ENCODE results near the gene ITIH5.
A peak's percentile ranks its signal among the peaks of the same experiment; 100 is the strongest.

ITIH5 gene

DNA sequence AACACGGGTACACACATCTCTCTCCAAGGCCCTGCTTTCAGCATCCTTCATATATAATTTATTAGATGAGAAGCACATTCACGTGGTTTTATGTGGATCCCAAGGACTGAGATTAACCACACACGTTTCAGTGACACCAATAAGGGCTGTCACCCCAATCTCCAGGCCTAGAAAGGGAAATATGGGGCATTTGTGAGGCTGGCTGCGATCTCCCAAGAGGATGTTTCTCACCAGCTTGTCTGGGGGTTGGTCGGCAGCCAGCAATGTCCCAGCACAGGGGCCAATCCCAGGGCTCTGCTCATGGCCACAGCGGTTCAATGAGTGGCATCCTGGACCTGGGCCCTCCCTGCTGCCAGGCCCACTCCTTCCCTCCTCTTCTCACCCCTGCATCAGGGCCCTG, 115.5 kb downstream of the ITIH5 start:
- DNase-seq (ENCODE audit: low spot score) = no peak
- Histone ChIP-seq H3K27ac (peak overlapping the region in 1 of 2 donors; percentile 53), H3K4me3 (no peak overlapping the region)
- TF ChIP-seq, protein P1, sequence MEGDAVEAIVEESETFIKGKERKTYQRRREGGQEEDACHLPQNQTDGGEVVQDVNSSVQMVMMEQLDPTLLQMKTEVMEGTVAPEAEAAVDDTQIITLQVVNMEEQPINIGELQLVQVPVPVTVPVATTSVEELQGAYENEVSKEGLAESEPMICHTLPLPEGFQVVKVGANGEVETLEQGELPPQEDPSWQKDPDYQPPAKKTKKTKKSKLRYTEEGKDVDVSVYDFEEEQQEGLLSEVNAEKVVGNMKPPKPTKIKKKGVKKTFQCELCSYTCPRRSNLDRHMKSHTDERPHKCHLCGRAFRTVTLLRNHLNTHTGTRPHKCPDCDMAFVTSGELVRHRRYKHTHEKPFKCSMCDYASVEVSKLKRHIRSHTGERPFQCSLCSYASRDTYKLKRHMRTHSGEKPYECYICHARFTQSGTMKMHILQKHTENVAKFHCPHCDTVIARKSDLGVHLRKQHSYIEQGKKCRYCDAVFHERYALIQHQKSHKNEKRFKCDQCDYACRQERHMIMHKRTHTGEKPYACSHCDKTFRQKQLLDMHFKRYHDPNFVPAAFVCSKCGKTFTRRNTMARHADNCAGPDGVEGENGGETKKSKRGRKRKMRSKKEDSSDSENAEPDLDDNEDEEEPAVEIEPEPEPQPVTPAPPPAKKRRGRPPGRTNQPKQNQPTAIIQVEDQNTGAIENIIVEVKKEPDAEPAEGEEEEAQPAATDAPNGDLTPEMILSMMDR (IDR thresholded peaks at IDR 0.05) = no peak

DNA sequence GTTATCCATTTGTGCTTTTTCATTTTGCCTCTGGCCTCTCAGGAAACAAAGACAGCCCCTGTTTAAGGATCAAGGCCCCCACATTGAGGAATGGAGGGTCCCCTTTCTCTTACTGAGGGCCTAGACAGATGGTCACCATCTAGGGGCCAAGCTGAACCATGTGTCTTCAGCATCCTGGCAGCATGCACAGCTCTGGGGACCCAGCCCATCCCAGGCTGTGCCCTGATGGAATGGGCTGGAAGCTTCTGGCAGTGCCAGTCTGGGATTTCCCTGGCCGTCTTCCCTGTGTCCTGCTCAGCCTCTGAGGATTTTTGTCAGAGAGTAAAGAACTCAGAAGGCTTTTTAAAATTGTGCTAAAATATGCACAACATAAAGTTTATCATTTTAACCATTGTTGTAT, 116.8 kb downstream of the ITIH5 start:
- Histone ChIP-seq H3K4me3 (no peak overlapping the region), H3K27ac (no peak overlapping the region)
- TF ChIP-seq, protein P1 (IDR thresholded peaks at IDR 0.05) = no peak
- DNase-seq (ENCODE audit: low spot score) = no peak

DNA sequence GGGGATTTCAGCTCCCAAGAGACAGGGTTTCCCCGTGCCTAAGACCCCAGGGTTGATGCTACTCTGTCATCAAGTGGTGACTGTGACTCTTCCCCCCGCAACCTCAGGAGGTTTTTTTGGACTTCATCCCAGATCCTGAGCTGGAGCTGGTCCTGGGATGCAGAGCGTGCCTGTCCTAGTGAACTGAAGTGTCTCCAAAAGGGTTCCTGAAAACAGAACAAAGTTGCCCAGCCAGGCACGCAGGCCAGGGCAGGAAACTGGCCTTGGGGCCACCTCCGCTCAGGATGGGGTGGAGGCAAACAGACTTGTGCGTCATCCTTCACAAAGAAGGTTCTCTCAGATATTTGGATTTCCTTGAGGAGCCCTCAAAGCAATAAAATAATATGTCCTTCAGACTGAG, 118.9 kb downstream of the ITIH5 start:
- peak overlapping the region in 1 of 2 donors; percentile 16 for H3K27ac ChIP-seq
- peak; percentile 56 for DNase-seq (ENCODE audit: low spot score)
- H3K4me3 ChIP-seq = no peak overlapping the region
- TF ChIP-seq, protein P1 (IDR thresholded peaks at IDR 0.05) = no peak

DNA sequence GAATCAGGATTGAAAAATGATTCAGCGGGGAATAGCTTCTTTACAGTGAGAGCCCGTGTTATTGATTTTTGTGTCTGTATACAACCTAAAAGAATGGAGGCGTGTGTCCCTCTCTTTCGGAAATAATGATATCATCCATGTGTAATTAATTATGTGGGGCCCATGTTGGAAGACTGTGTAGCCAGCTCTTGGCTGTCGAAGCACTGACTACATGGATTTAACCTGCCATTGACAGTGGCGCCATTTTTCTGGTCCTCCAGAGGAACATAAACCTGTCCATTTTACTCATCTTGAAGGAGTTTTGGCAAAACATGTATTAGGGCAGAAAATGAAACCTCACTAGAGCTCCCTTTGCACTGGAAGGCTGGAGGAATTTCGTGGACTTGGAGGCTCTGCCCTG, 119.6 kb downstream of the ITIH5 start:
- TF ChIP-seq, protein P1 (IDR thresholded peaks at IDR 0.05) = no peak
- DNase-seq (ENCODE audit: low spot score) = peak; percentile 21
- H3K27ac ChIP-seq = peak overlapping the region in 1 of 2 donors; percentile 16

DNA sequence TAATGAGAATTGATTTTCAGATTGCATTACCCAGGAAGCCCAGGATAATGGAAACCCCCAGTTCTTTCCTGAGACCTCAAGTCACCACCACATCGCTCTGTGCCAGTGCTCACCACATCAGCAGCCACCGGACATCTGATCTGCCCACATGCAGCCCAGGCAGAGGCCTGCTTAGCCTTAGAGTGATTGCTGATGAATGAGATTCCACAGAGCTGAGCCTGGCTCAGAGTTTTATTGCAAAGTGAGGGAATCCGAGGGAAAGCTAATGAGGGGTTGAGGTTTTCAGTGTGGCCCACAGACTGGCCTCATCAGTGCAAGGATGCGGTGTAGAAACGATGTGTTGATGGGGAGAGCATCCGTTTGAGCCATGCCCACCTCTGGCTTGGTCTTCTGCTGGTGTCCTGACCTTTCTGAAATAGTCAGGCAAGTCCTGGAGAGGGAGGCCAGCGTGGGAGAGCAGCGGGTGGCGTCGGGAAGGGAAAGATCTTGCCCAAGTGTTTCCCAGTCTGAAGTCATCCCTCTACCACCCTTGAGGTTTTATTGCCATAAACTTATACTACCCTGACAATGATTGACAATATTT, 120.3 kb downstream of the ITIH5 start:
- H3K27ac ChIP-seq = no peak overlapping the region
- DNase-seq (ENCODE audit: low spot score) = no peak
- no peak overlapping the region for H3K4me3 ChIP-seq
- TF ChIP-seq, protein P1 (IDR thresholded peaks at IDR 0.05) = no peak

More for the DNA sequence above, 119.6 kb downstream of the ITIH5 start:
- H3K4me3 ChIP-seq = no peak overlapping the region

DNA sequence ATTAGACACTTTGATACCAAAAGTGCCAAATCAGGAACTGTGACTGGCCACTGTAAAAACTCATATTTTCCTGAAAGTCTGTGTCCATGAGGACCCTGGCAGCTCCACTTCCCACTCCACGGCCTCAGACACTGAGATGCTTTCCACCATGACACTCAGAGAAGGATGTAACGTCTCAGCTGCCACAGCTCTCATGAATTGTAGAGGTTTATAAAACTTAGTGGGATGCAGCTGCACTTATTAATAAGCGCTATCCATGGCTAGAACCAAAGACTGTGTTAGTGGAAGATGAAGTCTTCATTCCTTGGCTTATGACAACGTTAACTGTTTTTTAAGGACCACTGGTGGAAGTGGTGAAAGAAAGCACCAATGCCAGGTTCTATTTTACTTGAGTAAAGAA, 121.0 kb downstream of the ITIH5 start:
- no peak overlapping the region for H3K4me3 ChIP-seq
- no peak for DNase-seq (ENCODE audit: low spot score)
- TF ChIP-seq, protein P1 (IDR thresholded peaks at IDR 0.05) = no peak
- H3K27ac ChIP-seq = no peak overlapping the region

DNA sequence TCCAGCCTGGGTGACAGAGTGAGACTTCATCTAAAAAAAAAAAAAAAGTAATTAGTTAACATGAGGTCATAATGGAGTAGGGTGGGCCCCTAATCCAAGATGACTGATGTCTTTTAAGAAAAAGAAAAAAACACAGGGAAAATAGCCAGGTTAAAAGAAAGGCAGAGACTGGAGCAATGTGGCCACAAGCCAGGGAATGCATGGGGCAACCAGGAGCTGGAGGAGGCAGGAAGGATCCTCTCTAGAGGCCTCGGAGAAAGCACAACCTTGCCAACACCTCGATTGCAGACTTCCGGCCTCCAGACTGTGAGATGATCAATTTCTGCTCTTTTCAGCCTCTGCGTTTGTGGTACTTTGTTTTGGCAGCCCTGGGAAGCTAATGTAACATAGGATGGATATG, 121.5 kb downstream of the ITIH5 start:
- Histone ChIP-seq H3K27ac (no peak overlapping the region), H3K4me3 (no peak overlapping the region)
- TF ChIP-seq, protein P1 (IDR thresholded peaks at IDR 0.05) = no peak
- DNase-seq (ENCODE audit: low spot score) = no peak
